Ishikawa (cell line): ENCODE data around the gene LRRN3.

ENCODE experiments used
- CEBPB ChIP-seq: IDR thresholded peaks from 2 replicates; pipeline ENCODE4 v1.6.1; 2012
- CREB1 ChIP-seq: IDR thresholded peaks from 2 replicates; pipeline ENCODE4 v1.6.1; 2012; ENCODE audit warnings: low read depth
- EGR1 ChIP-seq: IDR thresholded peaks from 2 replicates; pipeline ENCODE4 v1.6.1; 2012
- EP300 ChIP-seq: IDR thresholded peaks from 2 replicates; pipeline ENCODE4 v1.6.1; 2012; ENCODE audit warnings: borderline replicate concordance
- FOXM1 ChIP-seq: IDR thresholded peaks from 2 replicates; pipeline ENCODE4 v1.6.1; 2012; ENCODE audit warnings: low read depth, borderline replicate concordance
- MAX ChIP-seq: IDR thresholded peaks from 2 replicates; pipeline ENCODE4 v1.6.1; 2012
- NFIC ChIP-seq: IDR thresholded peaks from 2 replicates; pipeline ENCODE4 v1.6.1; 2012
- RAD21 ChIP-seq: IDR thresholded peaks from 2 replicates; pipeline ENCODE4 v1.6.1; 2012; ENCODE audit warnings: low read depth
- REST ChIP-seq: IDR thresholded peaks from 2 replicates; pipeline ENCODE4 v1.6.1; 2012; ENCODE audit warnings: low read depth, mild to moderate bottlenecking
- TAF1 ChIP-seq: IDR thresholded peaks from 2 replicates; pipeline ENCODE4 v1.6.1; 2012; ENCODE audit warnings: low read depth, mild to moderate bottlenecking
- TCF12 ChIP-seq: IDR thresholded peaks from 2 replicates; pipeline ENCODE4 v1.6.1; 2012; ENCODE audit warnings: low read depth
- TEAD4 ChIP-seq: IDR thresholded peaks from 2 replicates; pipeline ENCODE4 v1.6.1; 2012
- USF1 ChIP-seq: IDR thresholded peaks from 2 replicates; pipeline ENCODE4 v1.6.1; 2012
- YY1 ChIP-seq: IDR thresholded peaks from 2 replicates; pipeline ENCODE4 v1.6.1; 2012; ENCODE audit warnings: low read depth
- ZBTB7A ChIP-seq: IDR thresholded peaks from 2 replicates; pipeline ENCODE4 v1.6.1; 2012; ENCODE audit warnings: low read depth

LRRN3 gene

GRCh38 chr7:111053035-111053434, 37.9 kb upstream of the LRRN3 start:
- no peak for TF ChIP-seq MAX

- TF ChIP-seq TAF1 (no peak), EGR1 (no peak), ZBTB7A (no peak), EP300 (no peak), TEAD4 (no peak), REST (no peak), CREB1 (no peak)
Measured at GRCh38 chr7:111056371-111056770, 34.6 kb upstream of the LRRN3 start.

- TF ChIP-seq RAD21: no peak
- TF ChIP-seq USF1: no peak
- no peak for TF ChIP-seq NFIC
- TF ChIP-seq TCF12: no peak
- no peak for TF ChIP-seq MAX
- no peak for TF ChIP-seq EP300
- no peak for TF ChIP-seq ZBTB7A
- TF ChIP-seq TAF1: no peak
- TF ChIP-seq TEAD4: no peak
- TF ChIP-seq REST: no peak
- TF ChIP-seq YY1: no peak
- TF ChIP-seq CREB1: no peak
- TF ChIP-seq EGR1: no peak
- no peak for TF ChIP-seq CEBPB
- TF ChIP-seq FOXM1: no peak
Measured at GRCh38 chr7:111057066-111057465, 33.9 kb upstream of the LRRN3 start.

- no peak for TF ChIP-seq NFIC
Measured at GRCh38 chr7:111059833-111060232, 31.1 kb upstream of the LRRN3 start.

GRCh38 chr7:111063166-111063565, 27.8 kb upstream of the LRRN3 start:
- no peak for TF ChIP-seq NFIC
- no peak for TF ChIP-seq TEAD4
- TF ChIP-seq REST: no peak
- TF ChIP-seq ZBTB7A: no peak
- TF ChIP-seq USF1: no peak
- no peak for TF ChIP-seq YY1
- no peak for TF ChIP-seq FOXM1
- no peak for TF ChIP-seq TCF12
- no peak for TF ChIP-seq EP300
- no peak for TF ChIP-seq CREB1

- TF ChIP-seq YY1: no peak
- no peak for TF ChIP-seq NFIC
- no peak for TF ChIP-seq CEBPB
- TF ChIP-seq MAX: no peak
- TF ChIP-seq ZBTB7A: no peak
- no peak for TF ChIP-seq TCF12
- no peak for TF ChIP-seq EGR1
- TF ChIP-seq FOXM1: no peak
- no peak for TF ChIP-seq TEAD4
- no peak for TF ChIP-seq RAD21
- no peak for TF ChIP-seq REST
- no peak for TF ChIP-seq USF1
- TF ChIP-seq TAF1: no peak
- TF ChIP-seq CREB1: no peak
- TF ChIP-seq EP300: no peak
Measured at GRCh38 chr7:111067251-111067650, 23.7 kb upstream of the LRRN3 start.
